GM23248 (cell line): ENCODE results near the gene MINDY4. TPM values are rescaled to one million over a fixed set of nuclear protein-coding genes. Genes with fewer than 3 reads are reported as not detected.

Experiments
- DNase-seq: peaks from one replicate; pipeline ENCODE4 v3.0.0-alpha.2; 2015
- H2AFZ ChIP-seq: fragments of 200-600 bp; sonication (generic); 2 replicates; pipeline ENCODE4 v1.6.1; 2016; ENCODE audit warnings: antibody characterized with exemption
- H3F3A ChIP-seq: fragments of 200-600 bp; sonication (generic); 2 replicates; pipeline ENCODE4 v1.6.1; 2016; ENCODE audit warnings: mild to moderate bottlenecking, antibody characterized with exemption, mixed run types; ENCODE audit not compliant: insufficient read depth
- H3K27ac ChIP-seq: fragments of 200-600 bp; sonication (generic); 2 replicates; pipeline ENCODE4 v1.5.1; 2016; ENCODE audit warnings: mild to moderate bottlenecking
- H3K27me3 ChIP-seq: fragments of 200-600 bp; sonication (generic); replicated peaks from 2 replicates; pipeline ENCODE4 v1.6.1; 2016; ENCODE audit warnings: mild to moderate bottlenecking; ENCODE audit not compliant: insufficient read depth
- H3K36me3 ChIP-seq: fragments of 200-600 bp; sonication (generic); 2 replicates; pipeline ENCODE4 v1.6.1; 2016; ENCODE audit warnings: low read depth, mild to moderate bottlenecking
- H3K4me1 ChIP-seq: fragments of 200-600 bp; sonication (generic); 2 replicates; pipeline ENCODE4 v1.6.1; 2016; ENCODE audit warnings: mild to moderate bottlenecking; ENCODE audit not compliant: insufficient read depth
- H3K4me2 ChIP-seq: fragments of 200-600 bp; sonication (generic); one replicate; pipeline ENCODE4 v1.6.1; 2016; ENCODE audit warnings: mild to moderate bottlenecking; ENCODE audit not compliant: unreplicated experiment
- H3K4me3 ChIP-seq: fragments of 200-600 bp; sonication (generic); 2 replicates; pipeline ENCODE4 v1.5.1; 2016; ENCODE audit warnings: mild to moderate bottlenecking
- H3K79me2 ChIP-seq: fragments of 200-600 bp; sonication (generic); 2 replicates; pipeline ENCODE4 v1.6.1; 2016; ENCODE audit warnings: mild to moderate bottlenecking; ENCODE audit not compliant: insufficient read depth
- H3K9ac ChIP-seq: fragments of 200-600 bp; sonication (generic); 2 replicates; pipeline ENCODE4 v1.6.1; 2016; ENCODE audit warnings: mild to moderate bottlenecking
- H3K9me2 ChIP-seq: fragments of 200-600 bp; sonication (generic); 2 replicates; pipeline ENCODE4 v1.6.1; 2016; ENCODE audit warnings: mixed run types, mild to moderate bottlenecking, moderate library complexity; ENCODE audit not compliant: insufficient read depth
- H3K9me3 ChIP-seq: fragments of 200-600 bp; sonication (generic); one replicate; pipeline ENCODE4 v1.6.1; 2017; ENCODE audit warnings: low read depth
- H4K20me1 ChIP-seq: fragments of 200-600 bp; sonication (generic); 2 replicates; pipeline ENCODE4 v1.6.0; 2016; ENCODE audit not compliant: insufficient read depth
- EZH2 ChIP-seq: fragments of 200-600 bp; sonication (generic); IDR thresholded peaks from 2 replicates; pipeline ENCODE4 v1.6.1; 2018; ENCODE audit warnings: antibody characterized with exemption, mild to moderate bottlenecking; ENCODE audit not compliant: insufficient read depth, poor library complexity, severe bottlenecking
- EZH2phosphoT487 ChIP-seq: fragments of 200-600 bp; sonication (generic); IDR thresholded peaks from 2 replicates; pipeline ENCODE4 v1.6.1; 2018; ENCODE audit warnings: antibody characterized with exemption, moderate library complexity, mild to moderate bottlenecking, low read depth; ENCODE audit not compliant: insufficient read depth
- WGBS, 2 experiments: methylation state at CpG; one replicate each; pipeline ENCODE4 v1.1.6; 2015 to 2017; ENCODE audit warnings: low lambda C conversion rate in 2 of 2, low coverage in 1 of 2; ENCODE audit errors: missing lambda C conversion rate in 2 of 2; 5-methylcytosine and 5-hydroxymethylcytosine counted together
- in situ Hi-C: fragments of 300-500 bp; cut with MboI; formaldehyde crosslinking; loops from 2 replicates; pipeline ENCODE4 v1.15.0; 2020
- polyA plus RNA-seq: library from polyadenylated mRNA; unstranded; fragments of >200 nt; fragmentation: Nextera tagmentation; extraction: Ambion mirVana; gene quantifications from 2 replicates; pipeline ENCODE4 v1.2.1, GENCODE V29; 2016
- total RNA-seq: library from RNA; depleted of rRNA; stranded (reverse); fragments of >200 nt; shearing (Covaris generic); gene quantifications from 2 replicates; pipeline ENCODE4 v1.2.3, GENCODE V29; 2014

The MINDY4 gene
- total and polyA plus RNA-seq, 2 experiments from 2014 or later = 2.5 to 3.5 TPM

DNA sequence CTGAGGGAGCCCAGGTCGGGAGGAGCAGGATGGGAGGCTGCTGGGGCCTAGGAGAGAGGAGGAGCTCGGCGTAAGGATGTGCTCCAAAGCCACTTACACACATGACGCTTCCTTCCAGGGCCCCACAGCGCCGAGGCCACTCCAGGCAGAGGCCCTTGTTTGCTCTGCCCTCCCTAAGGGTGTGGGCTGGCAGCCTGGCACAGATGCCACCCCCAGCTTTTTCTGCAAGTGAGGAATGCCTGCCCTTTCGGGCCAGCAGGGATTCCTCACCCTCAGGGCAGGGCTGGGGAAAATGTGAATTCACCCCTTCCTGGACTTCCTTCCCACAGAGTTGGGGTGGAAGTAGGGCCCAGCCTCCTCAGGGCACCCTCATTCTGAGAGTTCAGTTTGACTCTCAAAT, 134.8 kb downstream of the MINDY4 start:
- Histone ChIP-seq H3K9me3 (no peaks in the 10 kb centered on the region), H4K20me1 (no peaks in the 10 kb centered on the region), H3F3A (no peaks in the 10 kb centered on the region), H2AFZ (no peak overlapping the region), H3K36me3 (no peaks in the 10 kb centered on the region), H3K79me2 (no peaks in the 10 kb centered on the region), H3K27ac (peak overlapping the region; percentile 46), H3K9me2 (no peaks in the 10 kb centered on the region), H3K4me1 (peaks cover 26% of the 10 kb centered on the region), H3K27me3 (no peaks in the 10 kb centered on the region), H3K4me2 (peak overlapping the region; percentile 53), H3K9ac (peak overlapping the region; percentile 34; the same call in 1 of the 2 replicates), H3K4me3 (no peak overlapping the region)
- in situ Hi-C loops = no loop called here
- TF ChIP-seq EZH2 (no peak), EZH2phosphoT487 (no peak)
- peak; percentile 61 for DNase-seq
- 62 to 68% methylated on average over 7 of the region's 7 CpGs for WGBS, 2 experiments

- TF ChIP-seq EZH2phosphoT487 = no peak
- no peak for TF ChIP-seq EZH2
- Histone ChIP-seq H3K9me3 (no peaks in the 10 kb centered on the region), H2AFZ (no peak overlapping the region), H3K27me3 (no peaks in the 10 kb centered on the region), H3K4me2 (peak overlapping the region; percentile 53), H4K20me1 (no peaks in the 10 kb centered on the region), H3F3A (no peaks in the 10 kb centered on the region), H3K4me3 (no peak overlapping the region), H3K36me3 (no peaks in the 10 kb centered on the region), H3K27ac (peak overlapping the region; percentile 46), H3K9ac (peak overlapping the region; percentile 47; the same call in 1 of the 2 replicates), H3K79me2 (no peaks in the 10 kb centered on the region), H3K4me1 (peaks cover 26% of the 10 kb centered on the region), H3K9me2 (no peaks in the 10 kb centered on the region)
- peak; percentile 92 for DNase-seq
- in situ Hi-C loops = no loop called here
- WGBS, 2 experiments = 40 to 44% methylated on average over 9 to 11 of the region's 11 CpGs
Observed at GRCh38 chr7:30906515-30907240, 135.5 kb downstream of the MINDY4 start.

DNA sequence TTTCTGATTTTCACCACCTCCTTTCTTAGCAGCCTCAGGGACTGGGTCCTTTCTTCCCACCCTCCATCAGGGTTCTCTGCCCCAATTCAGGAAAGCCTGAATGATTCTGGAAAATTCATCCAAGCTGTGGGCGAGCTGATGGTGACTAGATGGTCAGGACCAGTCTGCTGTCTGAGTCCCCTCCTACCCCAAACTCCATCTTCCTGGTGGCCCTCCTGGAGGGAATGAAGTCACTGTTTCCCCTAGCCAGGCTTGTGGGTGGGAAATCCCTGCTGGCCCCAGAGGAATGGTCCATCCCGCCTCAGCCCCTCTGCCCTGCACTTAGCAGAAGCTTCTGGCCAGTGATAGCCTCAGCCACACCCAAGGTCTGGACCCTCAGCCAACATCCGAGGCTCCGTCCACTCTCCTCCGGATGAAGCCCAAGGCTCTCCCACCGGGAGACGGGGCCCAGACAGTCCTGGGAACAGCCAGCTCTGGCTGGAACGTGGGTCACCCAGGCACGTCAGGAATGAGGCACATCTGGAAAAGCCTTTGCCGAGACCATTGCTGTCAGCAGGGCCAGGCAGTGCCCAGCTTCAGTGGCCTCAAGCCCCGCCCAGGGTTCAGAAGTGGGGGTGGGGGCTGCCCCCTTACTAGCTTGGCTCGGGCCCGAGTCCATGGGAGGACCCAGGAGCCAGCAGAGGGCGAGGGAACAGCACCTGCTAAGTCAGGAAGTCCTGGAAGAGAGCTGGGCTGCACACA, 136.5 kb downstream of the MINDY4 start:
- no peaks in the 10 kb centered on the region for H3F3A ChIP-seq
- DNase-seq = peak; percentile 57
- no peak overlapping the region for H3K9ac ChIP-seq
- H3K4me1 ChIP-seq = peaks cover 26% of the 10 kb centered on the region
- H3K9me3 ChIP-seq = no peaks in the 10 kb centered on the region
- WGBS, 2 experiments = 33 to 41% methylated on average over 13 to 14 of the region's 14 CpGs
- in situ Hi-C loops = no loop called here
- no peaks in the 10 kb centered on the region for H3K9me2 ChIP-seq
- no peaks in the 10 kb centered on the region for H3K36me3 ChIP-seq
- no peak overlapping the region for H3K4me3 ChIP-seq
- no peaks in the 10 kb centered on the region for H3K79me2 ChIP-seq
- H2AFZ ChIP-seq = no peak overlapping the region
- no peaks in the 10 kb centered on the region for H3K27me3 ChIP-seq
- H4K20me1 ChIP-seq = no peaks in the 10 kb centered on the region
- no peak overlapping the region for H3K4me2 ChIP-seq
- H3K27ac ChIP-seq = no peak overlapping the region; the same call in 1 of the 2 replicates
- no peak for TF ChIP-seq EZH2
- no peak for TF ChIP-seq EZH2phosphoT487

DNA sequence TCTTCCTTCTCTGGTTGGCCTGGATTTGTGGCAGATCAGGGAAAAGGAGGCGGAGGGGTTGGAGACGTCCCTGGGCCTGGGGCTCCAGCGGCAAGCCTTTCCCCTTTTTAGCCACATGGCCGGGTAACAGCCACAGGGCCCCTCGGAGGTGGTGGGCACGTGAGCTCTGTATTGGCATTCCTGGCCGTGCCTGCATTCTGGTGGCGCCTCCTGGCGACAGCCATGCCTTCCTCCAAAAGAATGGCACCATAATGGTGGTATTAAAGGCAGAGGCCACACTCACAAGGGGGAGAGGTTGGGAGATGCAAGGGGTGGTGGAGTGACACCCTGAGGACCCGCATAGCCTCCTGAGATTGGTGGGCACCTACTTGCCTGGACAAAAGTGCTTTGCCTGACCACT, 137.5 kb downstream of the MINDY4 start:
- in situ Hi-C loops = no loop called here
- 93 to 96% methylated on average over 10 of the region's 10 CpGs for WGBS, 2 experiments

More for the DNA sequence above, 137.5 kb downstream of the MINDY4 start:
- DNase-seq = no peak
- Histone ChIP-seq H3F3A (no peaks in the 10 kb centered on the region), H3K27ac (no peak overlapping the region), H3K9me2 (no peaks in the 10 kb centered on the region), H4K20me1 (no peaks in the 10 kb centered on the region), H3K4me1 (peaks cover 26% of the 10 kb centered on the region), H3K36me3 (no peaks in the 10 kb centered on the region), H3K79me2 (no peaks in the 10 kb centered on the region), H3K9me3 (no peaks in the 10 kb centered on the region), H3K27me3 (no peaks in the 10 kb centered on the region), H3K4me2 (no peak overlapping the region), H3K9ac (no peak overlapping the region), H2AFZ (no peak overlapping the region), H3K4me3 (no peak overlapping the region)
- TF ChIP-seq EZH2 (no peak), EZH2phosphoT487 (no peak)
